MM.1S (cell line): ENCODE results near the gene MAP4.

Experiments used
- CTCF ChIP-seq: fragments of 300-600 bp; sonication (generic); IDR thresholded peaks from 2 replicates; pipeline ENCODE4 v1.5.1; 2016; ENCODE audit warnings: antibody characterized with exemption, low read length, mixed read lengths
- EZH2phosphoT487 ChIP-seq: fragments of 300-600 bp; sonication (generic); IDR thresholded peaks from 2 replicates; pipeline ENCODE4 v1.6.1; 2018; ENCODE audit warnings: antibody characterized with exemption, low read length

GRCh38 chr3:48001991-48002390, 14.2 kb downstream of the MAP4 start:
- TF ChIP-seq CTCF (no peak), EZH2phosphoT487 (no peak)
